Amygdala (tissue), 56 donors: ENCODE measurements around the gene CDC42EP2.

ENCODE experiments used
- DNase-seq, 56 donors: peaks; one replicate each; lab custom pipeline; 2025; lab: John Stamatoyannopoulos, UW

Gene CDC42EP2

GRCh38 chr11:65314501-65315203 lies at the start of gene CDC42EP2:
Gene CDC42EP2, plus strand, starts transcription at chr11:65314866. Its CDS starts 6,033 bp downstream, at chr11:65320899.
- peak in 55 of 56 donors; percentile 52 to 97 (median 83) for DNase-seq

- DNase-seq = no peak
Observed at GRCh38 chr11:65266210-65266609, 48.5 kb upstream of the CDC42EP2 start.

GRCh38 chr11:65274735-65275682 lies 39.7 kb upstream of the CDC42EP2 start:
- DNase-seq = peak in 44 of 56 donors; percentile 12 to 88 (median 53)

GRCh38 chr11:65275906-65276305 lies 38.8 kb upstream of the CDC42EP2 start:
- no peak for DNase-seq

- DNase-seq = no peak
Observed at GRCh38 chr11:65277631-65278277, 36.9 kb upstream of the CDC42EP2 start.

- no peak for DNase-seq
Observed at GRCh38 chr11:65278356-65278755, 36.3 kb upstream of the CDC42EP2 start.

- no peak for DNase-seq
Observed at GRCh38 chr11:65279279-65279678, 35.4 kb upstream of the CDC42EP2 start.

GRCh38 chr11:65279741-65280440 lies 34.8 kb upstream of the CDC42EP2 start:
- no peak for DNase-seq

- no peak for DNase-seq
Observed at GRCh38 chr11:65280646-65281045, 34.0 kb upstream of the CDC42EP2 start.

GRCh38 chr11:65286686-65287085 lies 28.0 kb upstream of the CDC42EP2 start:
- DNase-seq = no peak

GRCh38 chr11:65287601-65288000 lies 27.1 kb upstream of the CDC42EP2 start:
- DNase-seq = no peak

GRCh38 chr11:65288706-65289536 lies 25.7 kb upstream of the CDC42EP2 start:
- peak in 24 of 56 donors; percentile 9 to 67 (median 32) for DNase-seq

- DNase-seq = peak in 52 of 56 donors; percentile 21 to 91 (median 70)
Observed at GRCh38 chr11:65290448-65291165, 24.1 kb upstream of the CDC42EP2 start.

- DNase-seq = peak in 50 of 56 donors; percentile 20 to 93 (median 66)
Observed at GRCh38 chr11:65291613-65292012, 23.1 kb upstream of the CDC42EP2 start.

GRCh38 chr11:65292890-65293289 lies 21.8 kb upstream of the CDC42EP2 start:
- no peak for DNase-seq

GRCh38 chr11:65293909-65294381 lies 20.7 kb upstream of the CDC42EP2 start:
- peak in 9 of 56 donors; percentile 20 to 45 (median 36) for DNase-seq

- no peak for DNase-seq
Observed at GRCh38 chr11:65295001-65295400, 19.7 kb upstream of the CDC42EP2 start.

GRCh38 chr11:65295571-65296341 lies 18.9 kb upstream of the CDC42EP2 start:
- no peak for DNase-seq
